ENCODE results near the gene ZNF799.
A peak's percentile ranks its signal among the peaks of the same experiment; 100 is the strongest.
"Not testable (repeated sequence)": the region's sequence is repeated elsewhere in the genome, so short reads cannot be mapped to it uniquely, and the experiment has no call there.

Gene ZNF799

GRCh38 chr19:12400633-12401502 lies at the start of gene ZNF799:
Gene ZNF799 (minus strand): TSS chr19:12401271. CDS start chr19:12401070, 201 bp downstream.
- DNase-seq = peak; percentile 92

- DNase-seq = no peak
These were observed 49.8 kb upstream of the ZNF799 start for GRCh38 chr19:12450844-12451243.

GRCh38 chr19:12448808-12449207 lies 47.7 kb upstream of the ZNF799 start:
- no peak for DNase-seq

- peak; percentile 99 for DNase-seq
These were observed 39.7 kb upstream of the ZNF799 start, which contains the start of gene ZNF443 for GRCh38 chr19:12440541-12441316. Gene ZNF443 (minus strand): TSS chr19:12441021. CDS start chr19:12440914, 107 bp downstream.

- peak; percentile 19 for DNase-seq
These were observed 38.8 kb upstream of the ZNF799 start for GRCh38 chr19:12439686-12440540.

DNA sequence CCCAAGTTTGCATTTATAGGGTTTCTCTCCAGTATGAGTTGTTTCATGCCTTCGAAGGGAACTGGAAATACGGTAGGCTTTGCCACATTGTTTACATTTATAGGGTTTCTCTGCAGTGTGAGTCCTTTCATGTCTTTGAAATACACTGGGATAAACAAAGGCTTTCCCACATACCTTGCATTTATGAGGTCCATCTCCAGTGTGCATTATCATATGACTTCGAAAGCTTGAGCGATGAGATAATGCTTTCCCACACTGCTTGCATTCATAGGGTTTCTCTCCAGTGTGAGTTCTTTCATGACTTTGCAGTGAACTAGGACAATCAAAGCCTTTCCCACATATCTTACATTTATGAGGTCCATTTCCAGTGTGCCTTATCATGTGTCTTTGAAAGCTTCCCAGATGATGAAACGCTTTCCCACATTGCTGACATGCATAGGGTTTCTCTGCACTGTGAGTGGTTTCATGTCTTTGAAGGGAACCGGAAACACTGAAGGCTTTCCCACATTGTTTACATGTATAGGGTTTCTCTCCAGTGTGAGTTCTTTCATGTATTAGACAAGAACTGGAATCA lies 29.7 kb upstream of the ZNF799 start:
- not testable (repeated sequence) for DNase-seq

DNA sequence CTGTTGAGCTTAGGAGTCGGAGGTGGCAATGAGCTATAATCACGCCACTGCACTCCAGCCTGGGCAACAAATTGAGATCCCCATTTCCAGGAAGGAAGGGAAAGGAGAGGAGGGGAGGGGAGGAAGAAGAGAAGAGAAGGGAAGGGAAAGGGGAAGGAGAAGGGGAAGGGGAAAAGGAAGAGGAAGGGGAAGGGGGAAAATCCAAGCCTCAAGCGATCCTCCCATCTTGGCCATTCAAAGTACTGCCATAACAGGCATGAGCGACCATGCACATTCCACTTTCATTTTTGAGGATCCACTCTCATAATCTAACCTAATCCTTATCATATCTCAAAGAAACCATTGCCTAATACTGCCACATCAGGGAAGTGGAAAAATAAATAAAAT lies 24.8 kb upstream of the ZNF799 start:
- no peak for DNase-seq

DNA sequence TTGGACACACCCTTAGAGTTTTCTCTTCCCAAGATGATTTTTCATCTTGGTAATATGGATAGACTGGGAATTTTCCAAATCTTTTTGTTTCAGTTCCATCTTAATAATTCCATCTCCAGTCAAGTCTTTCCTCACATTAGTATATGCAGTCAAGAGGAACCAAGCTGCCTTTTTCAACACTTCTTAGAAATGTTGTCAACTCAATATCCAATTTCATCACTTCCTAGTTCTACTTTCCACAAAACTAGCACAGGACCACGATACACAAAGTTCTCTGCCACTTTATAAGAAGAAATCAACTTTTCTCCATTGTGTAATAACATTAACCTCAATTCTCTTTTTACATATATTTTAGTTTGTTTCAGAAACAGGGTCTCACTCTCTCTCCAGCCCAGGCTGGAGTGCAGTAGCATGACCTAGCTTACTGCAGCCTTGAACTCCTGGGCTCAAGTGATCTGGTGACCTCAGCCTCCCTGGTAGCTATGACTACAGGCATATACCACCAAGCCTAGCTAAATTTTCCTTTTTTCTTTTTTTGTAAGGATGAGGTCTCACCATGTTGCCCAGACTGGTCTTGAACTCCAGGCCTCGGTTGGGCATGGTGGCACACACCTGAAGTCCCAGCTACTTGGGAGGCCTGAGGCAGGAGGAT lies 24.3 kb upstream of the ZNF799 start:
- no peak for DNase-seq

DNA sequence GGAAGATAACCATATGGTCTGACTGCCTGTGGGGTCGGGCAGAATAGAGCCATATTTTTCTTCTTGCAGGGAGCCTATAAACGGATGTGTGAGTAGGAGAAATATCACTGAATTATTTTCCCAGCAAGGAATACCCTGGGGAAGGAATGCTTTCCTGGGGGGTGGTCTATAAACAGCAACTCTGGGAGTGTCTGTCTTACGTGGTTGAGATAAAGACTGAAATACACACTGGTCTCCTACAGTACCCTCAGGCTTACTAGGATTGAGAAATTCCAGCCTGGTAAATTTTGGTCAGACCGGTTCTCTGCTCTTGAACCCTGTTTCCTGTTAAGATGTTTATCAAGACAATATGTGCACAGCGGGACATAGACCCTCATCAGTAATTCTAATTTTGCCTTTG lies 16.2 kb upstream of the ZNF799 start:
- not testable (repeated sequence) for DNase-seq

DNA sequence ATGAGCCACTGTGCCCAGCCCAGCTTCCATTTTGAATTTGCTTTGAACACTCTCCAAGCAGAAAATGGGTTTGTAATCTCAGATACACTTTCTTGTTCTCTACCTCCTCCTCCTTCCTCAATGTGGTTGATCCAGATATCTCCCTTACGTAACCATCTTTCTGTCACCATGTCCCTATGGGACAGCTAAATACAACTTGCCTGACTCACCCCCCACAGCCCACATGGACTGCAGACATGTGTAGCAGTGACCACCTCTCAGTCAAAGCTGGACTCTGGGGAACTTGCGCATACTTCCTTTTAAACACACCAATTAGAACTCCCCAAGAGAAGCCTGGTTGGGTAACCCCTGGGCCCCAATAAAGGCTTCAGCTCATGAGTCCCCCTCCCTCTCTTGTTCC lies 10.8 kb upstream of the ZNF799 start:
- no peak for DNase-seq

DNA sequence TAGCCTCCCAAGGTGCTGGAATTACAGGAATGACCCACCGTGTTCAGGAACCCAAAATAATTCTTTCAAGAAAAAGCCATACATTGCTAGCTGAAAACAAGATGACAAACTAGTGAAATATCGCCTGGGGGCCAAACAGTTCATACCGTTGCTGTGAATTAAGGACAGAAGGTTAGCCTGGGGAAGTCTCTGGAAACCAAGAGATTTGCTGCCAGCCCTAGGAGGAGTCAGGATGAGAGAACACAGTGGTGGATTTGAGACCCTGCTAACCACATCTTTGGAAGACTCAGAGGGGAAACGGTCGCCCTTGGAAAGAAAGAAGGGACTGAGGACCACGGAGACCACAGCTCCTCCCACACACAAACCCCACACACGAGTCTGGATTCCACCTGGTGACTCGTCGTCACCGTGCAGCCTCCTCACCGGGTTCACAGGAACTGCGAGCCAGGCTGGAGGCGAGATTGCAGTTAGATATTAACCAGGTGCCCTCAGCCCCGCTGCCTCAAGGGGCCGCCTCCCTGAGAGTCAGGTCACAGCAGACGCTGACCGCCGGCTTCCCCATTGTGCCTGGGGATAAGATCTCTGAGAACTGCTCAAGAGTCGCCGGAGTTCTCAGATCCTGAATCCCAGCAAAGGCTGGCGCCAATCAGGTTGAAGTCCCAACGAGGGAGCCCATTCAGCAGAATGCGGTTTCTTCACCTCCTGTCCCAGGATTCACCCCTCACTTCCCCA lies 1.0 kb downstream of the ZNF799 start:
- peak; percentile 1 for DNase-seq

DNA sequence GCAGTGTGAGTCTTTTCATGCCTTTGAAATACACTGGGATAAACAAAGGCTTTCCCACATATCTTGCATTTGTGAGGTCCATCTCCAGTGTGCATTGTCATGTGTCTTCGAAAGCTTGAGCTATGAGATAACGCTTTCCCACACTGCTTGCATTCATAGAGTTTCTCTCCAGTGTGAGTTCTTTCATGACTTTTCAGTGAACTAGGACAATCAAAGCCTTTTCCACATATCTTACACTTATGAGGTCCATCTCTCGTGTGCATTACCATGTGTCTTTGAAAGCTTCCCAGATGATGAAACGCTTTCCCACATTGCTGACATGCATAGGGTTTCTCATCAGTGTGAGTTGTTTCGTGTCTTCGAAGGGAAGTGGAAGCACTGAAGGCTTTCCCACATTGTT lies 9.9 kb downstream of the ZNF799 start:
- not testable (repeated sequence) for DNase-seq

DNA sequence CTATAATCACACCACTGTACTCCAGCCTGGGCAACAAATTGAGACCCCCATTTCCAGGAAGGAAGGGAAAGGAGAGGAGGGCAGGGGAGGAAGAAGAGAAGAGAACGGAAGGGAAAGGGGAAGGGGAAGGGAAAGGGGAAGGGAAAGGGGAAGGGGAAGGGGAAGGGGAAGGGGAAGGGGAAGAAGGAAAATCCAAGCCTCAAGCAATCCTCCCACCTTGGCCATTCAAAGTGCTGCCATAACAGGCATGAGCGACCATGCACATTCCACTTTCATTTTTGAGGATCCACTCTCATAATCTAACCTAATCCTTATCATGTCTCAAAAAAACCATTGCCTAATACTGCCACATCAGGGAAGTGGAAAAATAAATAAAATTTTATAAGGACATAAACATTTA lies 14.7 kb downstream of the ZNF799 start:
- DNase-seq = not testable (repeated sequence)

GRCh38 chr19:12380444-12380737 lies 20.7 kb downstream of the ZNF799 start:
- no peak for DNase-seq

DNA sequence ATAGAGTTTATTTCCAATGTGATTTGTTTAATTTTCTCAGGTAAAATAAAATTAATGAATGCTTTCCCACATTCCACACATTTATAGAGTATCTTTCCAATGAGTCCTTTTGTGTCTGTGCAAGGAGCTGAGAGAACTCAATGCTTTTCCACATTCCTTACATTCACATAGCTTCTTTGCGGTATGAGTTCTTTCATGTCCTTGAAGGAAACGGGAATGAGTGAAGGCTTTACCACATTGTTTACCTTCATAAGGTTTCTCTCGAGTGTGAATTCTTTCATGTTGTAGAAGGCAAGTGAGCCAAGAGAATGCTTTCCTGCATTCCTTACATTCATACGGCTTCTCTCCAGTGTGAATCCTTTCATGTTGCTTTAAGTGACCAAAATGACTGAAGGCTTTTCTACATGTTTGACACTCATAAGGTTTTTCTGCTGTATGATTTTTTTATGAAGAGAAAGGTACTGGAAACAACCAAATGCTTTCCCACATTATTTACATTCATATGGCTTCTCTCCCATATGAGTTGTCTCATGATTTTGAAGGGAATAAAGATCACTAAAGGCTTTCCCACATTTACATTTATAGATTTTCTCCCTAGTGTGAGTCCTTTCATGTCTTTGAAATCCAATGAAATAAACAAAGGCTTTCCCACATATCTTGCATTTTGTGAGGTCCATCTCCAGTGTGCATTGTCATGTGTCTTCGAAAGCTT lies 21.2 kb downstream of the ZNF799 start:
- no peak for DNase-seq

DNA sequence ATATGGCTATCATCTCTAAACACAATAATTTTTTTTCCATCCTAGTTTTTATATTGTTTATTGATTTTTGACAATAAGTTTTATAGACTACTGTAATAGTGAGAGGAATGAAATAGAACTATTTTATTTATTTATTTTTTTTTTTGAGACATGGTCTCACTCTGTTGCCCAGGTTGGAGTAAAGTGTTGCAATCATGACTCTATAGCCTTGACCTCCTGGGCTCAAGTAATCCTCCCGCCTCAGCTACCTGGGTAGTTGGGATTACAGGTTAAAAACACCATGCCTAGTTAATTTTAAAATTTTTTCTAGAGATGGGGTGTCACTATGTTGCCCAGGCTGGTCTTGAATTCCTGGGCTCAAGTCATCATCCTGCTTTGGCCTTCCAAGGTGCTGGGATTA lies 27.0 kb downstream of the ZNF799 start:
- no peak for DNase-seq

GRCh38 chr19:12365236-12366162 lies 35.6 kb downstream of the ZNF799 start, which contains the start of gene ZNF442:
Gene ZNF442 (minus strand): TSS chr19:12365683. CDS start chr19:12363631, 2,052 bp downstream.
- DNase-seq = peak; percentile 78

DNA sequence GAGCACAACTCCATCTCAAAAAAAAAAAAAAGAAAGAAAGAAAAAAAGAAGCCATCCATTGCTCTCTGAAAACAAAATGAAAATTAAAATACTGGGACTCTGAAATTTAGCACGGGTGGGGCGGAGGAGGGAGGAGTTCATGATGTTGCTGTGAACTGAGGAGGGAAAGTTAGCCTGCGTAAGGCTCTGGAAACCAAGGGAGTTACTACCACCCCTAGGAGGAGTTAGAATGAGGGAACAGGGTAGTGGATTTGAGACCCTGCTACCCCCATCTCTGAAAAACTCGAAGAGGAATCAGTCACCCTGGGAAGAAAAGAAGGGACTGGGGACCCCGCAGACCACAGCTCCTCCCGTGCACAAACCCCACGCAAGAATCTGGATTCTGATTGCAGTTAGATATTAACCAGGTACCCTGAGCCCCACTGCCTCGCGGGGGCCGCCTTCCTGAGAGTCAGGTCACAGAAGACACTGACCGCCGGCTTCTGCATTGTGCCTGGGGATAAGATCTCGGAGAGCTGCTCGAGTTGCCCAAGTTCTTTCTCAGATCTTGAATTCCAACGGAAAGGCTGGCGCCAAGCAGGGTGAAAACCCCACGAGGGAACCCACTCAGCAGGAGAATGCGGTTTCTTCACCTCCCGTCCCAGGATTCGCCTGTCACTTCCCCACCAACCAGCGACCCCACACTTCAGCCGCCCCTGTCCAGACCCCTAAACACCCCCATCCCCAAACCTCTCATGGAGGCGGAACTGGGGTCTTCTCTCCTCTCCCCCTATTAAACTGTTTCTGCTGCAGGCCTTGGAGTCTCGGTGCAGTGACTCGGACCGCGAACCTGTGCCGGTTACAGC lies 36.5 kb downstream of the ZNF799 start:
- DNase-seq = no peak

- DNase-seq = not testable (repeated sequence)
These were observed 38.8 kb downstream of the ZNF799 start for GRCh38 chr19:12362236-12362635.

All from activated CD4-positive, alpha-beta T cell treated with anti-CD3 and anti-CD28 coated beads, Interleukin-2, Interleukin-6, amounts not matched to agents 100 ng/mL and 50 ng/mL, durations not matched to agents 16 hours and 8 hours (primary cell).